Parathyroid adenoma (tissue), 2 donors: ENCODE measurements around the gene AATF.

ENCODE experiments used
- H2AFZ ChIP-seq: fragments of 300-600 bp; sonication (generic); one replicate; pipeline ENCODE4 v1.7.0; 2017; ENCODE audit warnings: antibody characterized with exemption, mild to moderate bottlenecking
- H3K27ac ChIP-seq: fragments of 300-600 bp; sonication (generic); one replicate; pipeline ENCODE4 v1.7.0; 2017
- H3K27me3 ChIP-seq: fragments of 300-600 bp; sonication (generic); one replicate; pipeline ENCODE4 v1.7.0; 2017; ENCODE audit warnings: low read length; ENCODE audit not compliant: control insufficient read depth, insufficient read depth
- H3K36me3 ChIP-seq: fragments of 300-600 bp; sonication (generic); one replicate; pipeline ENCODE4 v1.7.0; 2017; ENCODE audit warnings: low read length; ENCODE audit not compliant: control insufficient read depth, insufficient read depth
- H3K4me1 ChIP-seq: fragments of 300-600 bp; sonication (generic); one replicate; pipeline ENCODE4 v1.7.0; 2017; ENCODE audit warnings: control low read depth
- H3K4me2 ChIP-seq: fragments of 300-600 bp; sonication (generic); one replicate; pipeline ENCODE4 v1.7.0; 2017; ENCODE audit warnings: low read length
- H3K4me3 ChIP-seq: fragments of 300-600 bp; sonication (generic); one replicate; pipeline ENCODE4 v1.7.0; 2017; ENCODE audit warnings: low read depth, low read length
- H3K79me2 ChIP-seq: fragments of 300-600 bp; sonication (generic); one replicate; pipeline ENCODE4 v1.7.0; 2017; ENCODE audit warnings: control low read depth
- H3K9ac ChIP-seq: fragments of 300-600 bp; sonication (generic); one replicate; pipeline ENCODE4 v1.7.0; 2017; ENCODE audit warnings: mild to moderate bottlenecking
- H3K9me3 ChIP-seq: fragments of 300-600 bp; sonication (generic); one replicate; pipeline ENCODE4 v1.7.0; 2017; ENCODE audit warnings: low read length; ENCODE audit not compliant: control insufficient read depth
- CTCF ChIP-seq: fragments of 300-600 bp; sonication (generic); IDR thresholded peaks from one replicate; pipeline ENCODE4 v1.7.0; 2017; ENCODE audit warnings: antibody characterized with exemption, mild to moderate bottlenecking
- donor health status: primary hyperparathyroidism.

Gene AATF

GRCh38 chr17:36983618-36984017 lies 34.9 kb downstream of the AATF start:
- H3K36me3 ChIP-seq, result no peaks in the 10 kb centered on the region
- H3K9me3 ChIP-seq, result no peaks in the 10 kb centered on the region
- no peaks in the 10 kb centered on the region for H3K27me3 ChIP-seq
- no peak overlapping the region for H3K4me2 ChIP-seq
- no peak overlapping the region for H3K4me3 ChIP-seq
- peaks cover 11% of the 10 kb centered on the region for H3K79me2 ChIP-seq
- no peak overlapping the region for H3K27ac ChIP-seq
- H2AFZ ChIP-seq, result no peak overlapping the region
- H3K9ac ChIP-seq, result no peak overlapping the region
- no peak for TF ChIP-seq CTCF
- no peaks in the 10 kb centered on the region for H3K4me1 ChIP-seq

GRCh38 chr17:36989173-36989572 lies 40.4 kb downstream of the AATF start:
- no peak overlapping the region for H3K27ac ChIP-seq
- TF ChIP-seq CTCF, result no peak
- H3K9me3 ChIP-seq, result no peaks in the 10 kb centered on the region
- H3K79me2 ChIP-seq, result peaks cover 2% of the 10 kb centered on the region
- no peak overlapping the region for H3K9ac ChIP-seq
- H3K4me3 ChIP-seq, result no peak overlapping the region
- H2AFZ ChIP-seq, result no peak overlapping the region
- H3K27me3 ChIP-seq, result no peaks in the 10 kb centered on the region
- no peaks in the 10 kb centered on the region for H3K36me3 ChIP-seq
- H3K4me1 ChIP-seq, result no peaks in the 10 kb centered on the region
- no peak overlapping the region for H3K4me2 ChIP-seq

GRCh38 chr17:36992701-36993100 lies 43.9 kb downstream of the AATF start:
- Histone ChIP-seq H3K4me3 (no peak overlapping the region), H3K36me3 (no peaks in the 10 kb centered on the region), H3K4me1 (no peaks in the 10 kb centered on the region), H3K9ac (no peak overlapping the region), H3K27me3 (no peaks in the 10 kb centered on the region), H2AFZ (no peak overlapping the region), H3K4me2 (no peak overlapping the region), H3K27ac (no peak overlapping the region), H3K9me3 (no peaks in the 10 kb centered on the region), H3K79me2 (no peaks in the 10 kb centered on the region)
- TF ChIP-seq CTCF, result no peak

- H3K4me3 ChIP-seq, result no peak overlapping the region
- TF ChIP-seq CTCF, result no peak
- H3K4me1 ChIP-seq, result no peaks in the 10 kb centered on the region
- H3K36me3 ChIP-seq, result no peaks in the 10 kb centered on the region
- H3K79me2 ChIP-seq, result no peaks in the 10 kb centered on the region
- H3K4me2 ChIP-seq, result no peak overlapping the region
- no peak overlapping the region for H3K9ac ChIP-seq
- no peaks in the 10 kb centered on the region for H3K27me3 ChIP-seq
- H3K9me3 ChIP-seq, result no peaks in the 10 kb centered on the region
- H2AFZ ChIP-seq, result no peak overlapping the region
- H3K27ac ChIP-seq, result no peak overlapping the region
Observed at GRCh38 chr17:36993227-36993626, 44.5 kb downstream of the AATF start.

GRCh38 chr17:36994438-36994837 lies 45.7 kb downstream of the AATF start:
- H3K4me3 ChIP-seq, result no peak overlapping the region
- no peaks in the 10 kb centered on the region for H3K27me3 ChIP-seq
- no peaks in the 10 kb centered on the region for H3K9me3 ChIP-seq
- H3K79me2 ChIP-seq, result no peaks in the 10 kb centered on the region
- TF ChIP-seq CTCF, result no peak
- no peak overlapping the region for H3K4me2 ChIP-seq
- no peak overlapping the region for H2AFZ ChIP-seq
- H3K4me1 ChIP-seq, result no peaks in the 10 kb centered on the region
- H3K36me3 ChIP-seq, result no peaks in the 10 kb centered on the region
- no peak overlapping the region for H3K27ac ChIP-seq
- H3K9ac ChIP-seq, result no peak overlapping the region
